Keratinocyte (primary cell): Measurements from ENCODE around the gene RBP2.

Source experiments
- CTCF ChIP-seq, 3 experiments: IDR thresholded peaks in 1 of 3; conservative IDR thresholded peaks in 1 of 3; optimal IDR thresholded peaks in 1 of 3; 2 replicates in 2 of 3; 3 replicates in 1 of 3; pipeline versions ENCODE3 to v1.5.1; 2011; ENCODE audit warnings: low read length in 3 of 3, mild to moderate bottlenecking in 3 of 3, moderate library complexity in 2 of 3, control low read depth in 1 of 3, inconsistent platforms in 1 of 3; ENCODE audit not compliant: insufficient read depth in 2 of 3; ENCODE audit errors: extremely low read depth in 1 of 3
- EZH2 ChIP-seq: IDR thresholded peaks from one replicate; pipeline ENCODE4 v1.6.1; 2012; ENCODE audit warnings: inconsistent platforms, mild to moderate bottlenecking, low read length, moderate library complexity

- TF ChIP-seq CTCF (optimal IDR thresholded peaks at IDR 0.05 in 1 of 3, IDR thresholded peaks at IDR 0.05 in 1 of 3, conservative IDR thresholded peaks at IDR 0.05 in 1 of 3; ENCODE audit: extremely low read depth in 1 of 3, insufficient read depth in 2 of 3, low read length in 3 of 3) = no peak
- no peak for TF ChIP-seq EZH2
These were observed 45.8 kb downstream of the RBP2 start for GRCh38 chr3:139430493-139430892.
